ENCODE results near the gene PYGM.

Gene PYGM

DNA sequence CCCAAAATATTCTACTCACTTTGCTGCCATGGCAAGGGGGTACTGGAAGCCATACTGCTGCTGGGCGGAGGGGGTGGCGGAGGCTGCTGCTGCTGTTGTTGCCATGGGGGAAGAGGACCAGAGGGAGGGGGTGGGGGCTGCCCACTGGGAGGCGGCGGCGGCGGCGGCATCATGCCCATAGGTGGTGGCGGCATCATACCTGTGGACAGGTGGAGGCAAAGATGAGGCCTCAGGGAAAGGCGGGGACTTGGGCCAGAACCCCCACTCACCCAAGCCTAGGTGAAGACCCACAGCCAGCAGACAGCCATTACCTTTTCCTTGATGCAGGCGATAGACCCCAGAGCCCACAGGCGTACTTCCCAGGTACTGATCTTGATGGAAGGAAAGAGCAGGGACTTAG is 7.1 kb upstream of the PYGM start:
- DNase-seq = no peak

DNA sequence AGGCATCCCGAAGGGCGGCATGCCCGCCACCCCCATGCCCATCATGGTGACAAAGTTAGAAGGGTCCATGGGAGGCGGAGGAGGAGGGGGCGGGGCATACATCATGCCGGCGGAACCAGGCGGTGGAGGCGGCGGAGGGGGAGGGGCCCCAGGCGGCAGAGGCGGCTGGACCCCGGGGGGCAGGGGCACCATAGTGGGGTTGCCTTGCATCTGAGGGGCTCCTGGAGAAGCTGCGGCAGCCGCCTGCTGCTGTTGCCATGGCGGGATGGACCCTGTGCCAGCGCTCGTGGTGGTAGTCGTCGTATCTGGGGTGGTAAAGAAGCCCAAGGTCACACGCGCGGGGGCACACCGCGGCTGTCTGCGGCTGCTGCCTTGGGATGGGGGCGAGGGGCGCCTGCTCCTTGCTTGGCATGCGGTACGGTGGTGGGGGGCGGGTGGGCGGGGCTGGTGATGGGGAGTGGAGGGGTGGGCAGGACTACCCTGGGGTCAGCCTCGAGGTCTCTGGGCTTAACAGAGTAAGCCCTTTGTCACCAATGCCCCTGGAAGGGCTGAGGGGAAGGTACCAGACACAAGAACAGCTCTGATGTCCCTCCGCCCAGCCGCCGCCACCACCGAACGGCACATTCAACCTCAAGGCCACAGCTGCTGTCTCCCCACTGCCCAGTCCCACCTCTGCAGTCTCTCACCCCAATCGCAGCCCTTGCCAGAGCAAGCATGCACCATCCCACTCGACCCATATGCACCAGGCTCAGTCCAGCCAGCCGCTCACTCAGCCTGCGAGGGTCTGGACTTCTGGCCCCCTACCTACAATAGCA is 6.3 kb upstream of the PYGM start:
- DNase-seq = peak; percentile 26

DNA sequence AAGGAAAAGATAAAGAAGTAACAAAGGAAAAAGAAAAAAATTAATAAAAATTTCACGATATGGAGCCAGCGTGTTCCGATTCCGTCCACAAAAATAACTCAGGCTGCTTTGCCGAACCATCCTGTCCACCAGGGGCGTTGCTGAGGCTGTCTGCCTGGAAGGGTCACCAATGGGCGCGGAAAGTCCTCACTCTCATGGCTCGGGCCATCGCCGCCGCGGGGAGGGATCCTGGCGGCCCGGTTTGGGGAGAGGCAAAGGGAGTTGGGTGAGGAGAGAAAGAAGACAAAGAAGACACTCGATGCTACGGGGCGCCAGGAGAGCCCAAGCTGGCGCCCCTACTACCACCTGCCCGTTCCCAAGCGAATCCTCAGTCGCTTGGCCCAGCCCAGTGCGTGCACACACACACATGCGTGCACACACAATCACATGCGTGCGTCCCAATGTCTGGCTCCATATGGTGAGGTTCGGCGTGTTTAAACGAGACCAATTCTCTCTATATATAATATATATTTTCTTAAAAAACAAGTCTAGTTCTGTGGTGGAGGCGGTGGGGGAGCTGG is 5.6 kb upstream of the PYGM start:
- DNase-seq = no peak

DNA sequence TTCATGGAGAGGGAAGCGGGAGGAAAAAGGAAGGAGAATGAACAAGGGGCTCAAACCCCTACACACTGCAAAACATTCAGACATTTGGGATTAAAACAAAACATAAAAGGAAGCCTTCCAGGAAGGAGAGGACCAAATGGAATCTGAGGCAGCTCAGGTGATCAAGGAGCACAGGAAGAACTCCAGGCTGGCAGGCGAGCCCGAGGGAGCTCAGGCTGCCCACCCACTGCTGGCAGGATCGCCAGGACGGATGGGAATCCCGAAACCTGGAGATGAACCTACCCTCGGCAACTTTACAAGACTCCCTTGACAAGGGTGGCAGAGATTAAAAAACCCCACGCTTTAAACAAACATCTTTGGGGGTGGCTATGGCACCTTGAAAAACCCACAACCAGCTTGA is 5.0 kb upstream of the PYGM start:
- DNase-seq = no peak

GRCh38 chr11:64764040-64764611 is 4.4 kb upstream of the PYGM start:
- DNase-seq = peak; percentile 38

- DNase-seq = no peak
Measured at GRCh38 chr11:64763526-64764039, 3.8 kb upstream of the PYGM start.

DNA sequence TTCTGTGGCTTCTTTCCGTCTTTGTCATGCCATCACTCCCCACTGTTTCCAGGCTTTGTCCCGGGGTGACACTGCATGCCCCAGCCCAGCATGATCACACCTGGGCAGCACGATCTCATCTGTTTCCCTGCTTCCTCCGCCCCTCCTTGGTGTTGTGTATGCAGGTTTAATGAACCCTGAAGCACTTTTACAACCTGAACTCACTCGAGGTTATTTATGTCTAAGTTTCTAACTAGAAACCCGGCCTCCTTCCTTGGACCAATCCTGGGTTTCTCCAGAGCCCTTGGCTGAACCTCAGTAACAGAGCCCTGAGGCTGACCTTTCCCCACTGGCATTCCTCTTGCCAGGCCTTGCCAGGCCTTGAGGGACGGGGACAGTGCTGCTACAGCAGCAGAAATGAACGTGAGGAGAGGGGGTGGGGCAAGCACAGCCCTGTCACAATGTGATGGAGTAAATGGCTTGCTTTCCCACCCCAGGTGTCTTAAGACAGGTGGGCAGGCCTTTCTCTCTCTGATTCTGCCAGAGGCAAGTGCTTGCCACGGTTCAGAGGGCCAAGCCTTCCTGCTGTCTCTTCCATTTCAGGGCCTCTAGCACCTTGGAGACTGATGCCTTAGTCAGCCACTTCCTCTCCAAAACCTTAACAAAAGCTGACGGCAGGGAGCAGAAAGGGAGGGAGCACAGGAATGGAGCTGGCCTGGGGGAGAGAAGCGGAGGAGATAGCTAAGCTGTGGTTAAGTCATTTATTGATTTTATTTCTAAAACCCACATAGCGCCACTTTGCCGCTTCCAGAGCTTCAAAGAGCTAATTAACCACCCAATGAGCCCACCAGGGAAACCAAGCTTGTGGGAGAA is 3.1 kb upstream of the PYGM start:
- DNase-seq = peak; percentile 20

DNA sequence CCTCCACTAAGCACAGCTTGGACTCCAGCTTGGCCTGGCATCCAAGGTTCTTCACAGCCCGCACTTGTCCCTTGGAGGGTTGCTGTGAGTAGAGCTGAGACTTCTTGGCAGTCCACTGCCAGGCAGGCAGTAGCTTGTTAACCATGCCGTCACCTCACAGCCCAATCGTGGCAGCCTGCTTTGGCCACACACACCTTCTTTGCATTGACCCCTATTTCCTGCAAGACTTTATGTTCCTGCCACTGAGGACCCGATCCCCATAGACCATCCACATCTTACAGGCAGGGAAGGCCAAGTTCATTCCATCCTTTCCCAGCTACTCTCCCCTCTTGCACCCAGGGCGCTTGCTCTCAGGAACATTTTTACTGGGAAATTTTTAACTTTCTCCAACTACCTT is 2.5 kb upstream of the PYGM start:
- peak; percentile 28 for DNase-seq

DNA sequence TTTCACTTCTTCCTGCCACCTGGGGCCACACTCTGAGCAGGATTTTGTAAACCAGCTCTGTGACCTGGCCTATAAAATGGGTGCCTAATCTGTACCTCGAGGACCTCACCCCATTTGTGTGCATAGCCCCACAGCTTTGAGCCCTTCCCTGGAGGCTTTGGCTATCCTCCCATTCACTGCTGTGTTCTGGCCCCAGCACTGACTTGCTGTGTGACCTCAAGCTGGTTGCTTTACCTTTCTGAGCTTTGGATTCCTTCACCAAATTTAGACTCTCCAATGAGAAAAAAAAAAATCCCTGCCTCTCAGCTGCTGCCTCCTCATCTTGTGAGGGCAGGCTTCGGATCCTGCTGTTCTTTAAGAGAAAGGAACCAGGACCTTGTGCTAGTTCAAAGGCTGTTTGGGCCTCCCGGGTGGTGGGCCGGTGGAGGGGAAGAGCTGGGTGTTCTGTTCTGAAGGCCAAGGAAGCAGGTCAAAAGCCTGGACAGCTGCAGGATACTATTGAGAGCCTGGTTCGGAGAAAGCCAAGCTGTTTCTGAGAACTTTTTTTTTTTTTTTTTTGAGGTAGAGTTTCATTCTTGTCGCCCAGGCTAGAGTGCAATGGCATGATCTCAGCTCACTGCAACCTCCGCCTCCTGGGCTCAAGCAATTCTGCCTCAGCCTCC is 1.1 kb upstream of the PYGM start:
- no peak for DNase-seq

GRCh38 chr11:64759131-64759721 is 548 bp downstream of the PYGM start:
- DNase-seq = no peak

DNA sequence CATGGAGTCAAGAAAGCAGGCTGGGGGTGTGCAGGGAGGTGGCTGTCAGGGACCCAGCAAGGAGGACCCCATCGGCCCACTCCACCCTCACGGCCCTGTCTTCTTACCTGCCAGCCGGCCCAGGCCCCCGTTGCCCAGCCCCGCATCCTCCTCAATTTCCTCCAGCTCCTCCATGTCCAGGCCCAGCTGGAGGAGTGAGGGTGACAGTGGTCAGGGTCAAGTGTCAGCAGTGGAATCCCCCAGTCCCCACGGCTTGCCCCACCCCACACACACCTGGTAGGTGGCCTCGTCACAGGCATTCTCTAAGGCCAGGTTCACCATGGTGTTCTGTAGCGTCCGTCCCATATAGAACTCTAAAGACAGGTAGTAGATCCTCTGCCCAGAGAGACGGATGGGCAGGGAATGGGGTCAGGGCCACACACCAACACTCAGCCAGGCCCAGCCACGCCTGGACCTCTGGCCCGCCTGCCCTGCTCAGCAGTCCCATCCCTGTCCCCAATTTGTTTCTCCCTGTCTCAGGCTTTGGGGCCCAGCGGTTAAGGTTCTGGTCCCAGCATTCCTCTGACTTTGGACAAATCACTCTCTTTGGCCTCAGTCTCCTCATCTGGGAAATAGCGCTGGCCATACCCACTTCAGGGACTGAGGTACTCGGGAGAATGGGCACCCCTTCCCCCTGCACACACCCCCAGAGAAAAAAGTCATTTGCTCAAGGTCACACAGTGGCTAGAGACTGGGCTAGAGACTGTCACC is 1.3 kb downstream of the PYGM start:
- DNase-seq = no peak

DNA sequence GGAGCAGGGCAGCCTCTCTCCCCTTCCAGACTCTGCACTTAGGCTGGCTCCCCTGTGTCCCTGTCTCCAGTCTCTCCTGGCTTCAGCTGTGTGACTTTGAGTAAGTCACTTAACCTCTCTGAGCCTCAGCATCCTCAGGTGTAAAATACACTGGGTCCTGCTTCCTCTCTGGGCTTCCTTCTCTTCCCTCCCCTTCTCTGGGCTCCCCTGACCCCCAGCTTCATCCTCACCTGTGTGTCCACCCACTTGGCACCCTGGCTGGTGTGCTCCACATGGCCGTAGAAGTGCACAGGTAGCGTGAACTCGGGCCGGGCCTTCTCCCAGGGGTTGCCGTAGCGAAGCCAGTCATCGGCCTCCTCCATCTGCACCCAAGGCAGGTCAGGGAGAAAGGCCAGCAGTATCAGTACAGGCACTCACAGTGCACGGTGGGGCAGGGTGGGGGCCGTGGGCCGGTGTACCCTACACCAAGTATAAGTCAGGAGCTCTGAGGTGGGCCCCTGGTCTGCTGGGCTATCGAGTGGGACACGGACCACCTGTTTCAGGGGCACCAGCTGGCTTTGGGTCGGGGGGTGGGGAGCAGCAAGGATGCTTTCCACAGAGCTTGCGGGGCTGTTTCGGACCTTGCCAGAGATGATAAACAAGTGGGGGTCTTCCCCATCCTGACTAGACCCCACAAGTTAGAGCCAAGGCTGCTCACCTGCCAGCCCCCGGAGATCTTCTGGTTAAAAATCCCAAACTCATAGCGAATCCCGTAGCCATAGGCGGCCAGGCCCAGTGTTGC is 2.0 kb downstream of the PYGM start:
- DNase-seq = no peak

GRCh38 chr11:64755681-64756361 is 4.0 kb downstream of the PYGM start:
- no peak for DNase-seq

- no peak for DNase-seq
Measured at GRCh38 chr11:64754919-64755662, 4.7 kb downstream of the PYGM start.

DNA sequence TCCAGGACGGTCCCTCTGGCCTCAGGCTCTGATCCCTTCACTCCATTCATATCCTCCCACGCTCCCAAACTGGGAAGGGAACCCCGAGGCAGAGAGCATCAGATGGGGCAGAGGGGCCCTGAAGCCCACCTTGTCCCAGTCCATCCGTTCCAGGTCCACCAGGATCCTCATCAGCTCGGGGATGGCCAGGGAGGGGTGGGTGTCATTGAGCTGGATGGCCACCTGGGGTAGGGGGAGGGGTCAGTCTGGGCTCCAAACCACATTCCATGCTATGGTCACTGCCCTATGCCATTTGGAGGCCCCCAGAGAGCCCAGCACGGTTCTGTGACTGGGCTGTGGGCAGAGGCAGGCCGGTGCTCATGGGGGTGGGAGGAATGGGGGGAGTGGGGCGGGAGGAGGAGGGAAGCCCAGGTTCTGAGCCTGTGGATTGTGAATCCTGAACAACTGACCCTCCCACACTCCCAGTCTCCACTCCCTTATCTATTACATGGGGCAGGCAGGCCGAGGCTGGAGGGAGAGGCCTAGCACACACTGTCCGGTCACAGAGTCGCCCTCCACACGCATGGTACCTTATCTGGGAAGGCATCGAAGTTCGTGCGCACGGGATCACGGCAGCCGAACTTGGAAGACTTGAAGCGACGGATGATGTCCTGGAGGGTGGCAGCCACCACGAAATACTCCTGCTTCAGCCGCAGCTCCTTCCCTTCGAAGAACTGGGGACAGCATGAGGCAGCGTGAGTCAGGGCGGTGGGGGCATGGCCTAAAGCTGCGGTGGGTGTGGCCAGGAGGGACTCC is 5.5 kb downstream of the PYGM start:
- no peak for DNase-seq

DNA sequence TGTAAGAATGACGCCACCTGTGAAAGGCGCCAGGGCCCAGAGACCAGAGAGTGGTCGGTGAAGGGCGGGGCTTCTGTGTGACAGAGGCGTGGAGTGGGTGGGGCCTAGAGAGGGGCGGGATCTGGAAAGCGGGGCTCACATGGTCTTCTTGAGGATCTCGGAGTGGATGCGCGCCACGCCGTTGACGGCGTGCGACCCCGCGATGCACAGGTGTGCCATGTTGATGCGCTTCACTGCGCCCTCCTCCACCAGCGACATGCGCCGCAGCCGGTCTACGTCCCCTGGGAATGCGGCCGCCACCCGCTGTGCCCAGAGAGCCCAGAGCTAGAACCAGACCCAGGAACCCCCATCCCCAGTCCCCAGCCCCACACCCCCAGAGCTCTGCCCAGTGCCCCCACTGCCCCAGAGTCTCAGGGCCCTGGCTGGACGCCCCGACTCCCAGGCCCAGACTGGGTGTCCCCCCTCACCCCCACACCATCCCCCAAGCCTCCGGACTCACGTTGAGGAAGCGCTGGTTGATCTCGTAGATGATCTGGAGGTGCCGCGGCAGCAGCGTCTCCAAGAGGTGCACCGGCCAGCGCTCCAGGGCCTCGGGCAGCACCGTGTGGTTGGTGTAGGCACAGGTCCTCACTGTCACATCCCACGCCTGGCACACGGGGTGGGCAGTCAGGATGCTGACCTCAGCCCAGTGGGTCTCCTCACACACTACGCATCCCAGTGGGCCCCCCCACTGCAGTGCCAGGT is 6.2 kb downstream of the PYGM start:
- no peak for DNase-seq

GRCh38 chr11:64753019-64753379 is 6.8 kb downstream of the PYGM start:
- DNase-seq = no peak
